ENCODE measurements around the gene ATP10A.

Gene ATP10A

DNA sequence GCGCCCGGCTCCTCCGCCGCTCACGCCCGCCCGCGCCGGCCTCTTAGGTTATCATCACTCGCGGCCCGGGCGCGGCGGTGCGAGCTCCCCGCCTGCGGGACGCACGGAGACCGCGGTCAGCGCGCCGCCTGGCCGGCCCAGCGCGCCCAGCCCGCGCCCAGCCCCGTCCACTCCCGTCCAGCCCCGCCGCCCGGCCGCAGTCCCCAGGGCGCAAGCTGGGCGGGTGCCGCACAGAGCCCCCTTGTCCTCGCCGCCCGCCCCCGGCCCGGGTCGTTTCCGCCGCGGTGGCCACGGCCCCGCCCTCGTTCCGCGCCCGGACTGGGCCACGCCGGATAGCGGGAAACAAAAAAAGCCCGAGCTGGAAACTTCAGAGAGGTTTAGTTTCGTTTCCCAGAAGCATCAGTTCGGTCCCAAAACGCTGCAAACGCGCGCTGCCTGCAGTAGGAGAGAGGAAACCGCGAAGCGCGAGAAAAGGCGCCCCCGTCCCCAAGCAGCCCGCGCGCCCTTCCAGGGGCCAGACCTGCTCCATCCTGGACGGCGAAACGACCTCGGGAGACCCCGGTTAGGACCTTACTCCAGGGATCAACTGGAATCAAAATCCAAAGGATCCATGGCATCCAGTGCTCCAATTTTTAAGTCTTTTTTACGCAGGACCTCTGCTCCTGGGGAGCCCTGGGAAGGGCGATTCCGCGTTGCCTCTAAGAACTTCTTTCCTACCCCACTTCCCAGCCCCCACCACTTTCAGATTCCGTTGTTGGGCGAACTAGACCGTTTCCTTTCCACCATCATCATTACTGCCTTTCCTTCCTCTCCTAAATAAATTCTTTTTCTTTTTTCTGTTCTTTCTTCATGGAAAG, at the start of gene ATP10A:
Gene ATP10A (minus strand): TSS at position 217 of the 857 bp plus-strand sequence. CDS start 231 bp downstream, outside the sequence.
- Mint-ChIP-seq H3K4me1 (ENCODE audit: low read depth) (peaks cover 45% of the 10 kb centered on the region), H3K27me3 (peaks cover 70% of the 10 kb centered on the region), H3K27ac (peak within 1 kb of the TSS; percentile 63), H3K9me3 (no peaks in the 10 kb centered on the region), H3K36me3 (ENCODE audit: low read depth) (peaks cover 2% of the 10 kb centered on the region), H3K4me3 (peak within 1 kb of the TSS; percentile 79)
- intact Hi-C loops (cut with micrococcal nuclease) = loop anchor here (5.0 to 10.0 kb wide), 2 partner anchors 51 to 129 kb away; no protein-coding TSS in a partner anchor

- no peak overlapping the region for H3K27ac Mint-ChIP-seq
- intact Hi-C loops (cut with micrococcal nuclease) = no loop called here
- H3K9me3 Mint-ChIP-seq = peaks cover 14% of the 10 kb centered on the region
- H3K27me3 Mint-ChIP-seq = peaks cover 20% of the 10 kb centered on the region
- no peaks in the 10 kb centered on the region for H3K36me3 Mint-ChIP-seq (ENCODE audit: low read depth)
- no peaks in the 10 kb centered on the region for H3K4me1 Mint-ChIP-seq (ENCODE audit: low read depth)
- H3K4me3 Mint-ChIP-seq = no peak overlapping the region
These were observed 48.9 kb upstream of the ATP10A start for GRCh38 chr15:25912035-25912434.

DNA sequence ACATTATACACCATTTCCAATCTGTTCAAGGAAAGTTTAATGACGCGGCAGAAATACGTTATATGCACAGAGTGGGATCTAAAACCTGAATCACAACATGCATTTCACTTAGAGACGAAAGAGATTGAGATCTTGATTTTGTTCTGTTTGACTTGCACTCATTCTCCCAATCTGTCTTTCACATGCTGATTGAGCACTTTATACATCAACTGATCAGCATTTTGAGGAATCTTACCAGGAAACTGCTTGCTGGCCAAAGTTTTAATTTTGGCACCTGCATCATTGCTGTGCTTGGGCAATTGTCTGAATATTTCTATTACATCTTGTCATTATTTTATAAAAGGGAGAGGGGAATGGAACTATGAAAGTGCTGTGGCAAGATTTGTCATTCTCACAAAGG, 47.7 kb upstream of the ATP10A start:
- Mint-ChIP-seq H3K27ac (no peak overlapping the region), H3K9me3 (peaks cover 14% of the 10 kb centered on the region), H3K4me3 (no peak overlapping the region), H3K36me3 (ENCODE audit: low read depth) (no peaks in the 10 kb centered on the region), H3K27me3 (peaks cover 19% of the 10 kb centered on the region), H3K4me1 (ENCODE audit: low read depth) (no peaks in the 10 kb centered on the region)
- intact Hi-C loops (cut with micrococcal nuclease) = no loop called here

DNA sequence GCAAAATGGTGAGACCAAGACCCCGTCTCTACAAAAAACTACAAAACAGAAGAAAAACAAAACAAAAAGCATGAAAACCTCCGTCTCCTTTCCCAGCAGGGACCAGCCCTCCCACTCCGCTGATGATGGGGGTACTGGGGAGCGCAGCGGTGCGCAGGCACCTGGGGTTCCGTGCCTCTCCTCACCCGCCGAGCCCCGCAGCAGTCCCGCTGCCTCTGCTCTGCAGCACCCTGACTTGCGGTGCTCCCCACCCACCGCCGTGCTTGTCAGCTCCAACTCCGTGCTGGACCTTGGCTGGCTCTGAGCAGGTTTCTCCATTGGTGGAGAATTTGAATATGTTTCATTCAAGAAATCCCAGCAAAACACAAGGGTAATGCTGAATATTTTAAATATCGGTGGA, 46.7 kb upstream of the ATP10A start:
- H3K36me3 Mint-ChIP-seq (ENCODE audit: low read depth) = no peaks in the 10 kb centered on the region
- no peak overlapping the region for H3K4me3 Mint-ChIP-seq
- intact Hi-C loops (cut with micrococcal nuclease) = no loop called here
- H3K27ac Mint-ChIP-seq = no peak overlapping the region
- H3K4me1 Mint-ChIP-seq (ENCODE audit: low read depth) = no peaks in the 10 kb centered on the region
- H3K27me3 Mint-ChIP-seq = peaks cover 19% of the 10 kb centered on the region
- H3K9me3 Mint-ChIP-seq = peaks cover 14% of the 10 kb centered on the region

GRCh38 chr15:25909325-25909724, 46.2 kb upstream of the ATP10A start:
- H3K9me3 Mint-ChIP-seq = peaks cover 12% of the 10 kb centered on the region
- no peaks in the 10 kb centered on the region for H3K36me3 Mint-ChIP-seq (ENCODE audit: low read depth)
- H3K4me1 Mint-ChIP-seq (ENCODE audit: low read depth) = no peaks in the 10 kb centered on the region
- no peak overlapping the region for H3K27ac Mint-ChIP-seq
- peaks cover 19% of the 10 kb centered on the region for H3K27me3 Mint-ChIP-seq
- intact Hi-C loops (cut with micrococcal nuclease) = no loop called here
- no peak overlapping the region for H3K4me3 Mint-ChIP-seq

DNA sequence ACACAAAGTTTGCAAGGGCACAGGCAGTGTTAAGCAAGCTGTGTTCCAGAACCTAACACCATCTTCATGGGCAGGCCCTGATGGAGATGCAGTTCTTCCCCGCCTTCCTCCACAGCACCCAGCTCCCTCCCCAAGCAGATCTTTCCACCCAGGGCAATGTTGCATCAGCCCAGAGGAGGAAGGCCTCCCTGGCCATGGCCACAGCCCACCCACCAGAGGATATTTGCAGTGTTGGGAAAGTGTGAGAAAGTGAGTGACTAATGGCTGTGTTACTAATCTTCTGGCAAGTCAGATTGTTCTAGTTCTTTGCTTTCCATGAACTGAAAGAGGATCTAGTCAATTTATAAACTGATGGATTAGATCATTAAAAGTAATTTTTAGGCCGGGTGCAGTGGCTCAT, 42.0 kb upstream of the ATP10A start:
- Mint-ChIP-seq H3K27ac (no peak overlapping the region), H3K36me3 (ENCODE audit: low read depth) (no peaks in the 10 kb centered on the region), H3K27me3 (peaks cover 7% of the 10 kb centered on the region), H3K4me3 (no peak overlapping the region), H3K9me3 (no peaks in the 10 kb centered on the region), H3K4me1 (ENCODE audit: low read depth) (peaks cover 10% of the 10 kb centered on the region)
- intact Hi-C loops (cut with micrococcal nuclease) = no loop called here

GRCh38 chr15:25903024-25903581, 40.0 kb upstream of the ATP10A start:
- intact Hi-C loops (cut with micrococcal nuclease) = no loop called here
- no peak overlapping the region for H3K4me3 Mint-ChIP-seq
- H3K27ac Mint-ChIP-seq = no peak overlapping the region
- H3K4me1 Mint-ChIP-seq (ENCODE audit: low read depth) = peaks cover 10% of the 10 kb centered on the region
- no peaks in the 10 kb centered on the region for H3K36me3 Mint-ChIP-seq (ENCODE audit: low read depth)
- peaks cover 3% of the 10 kb centered on the region for H3K27me3 Mint-ChIP-seq
- no peaks in the 10 kb centered on the region for H3K9me3 Mint-ChIP-seq

GRCh38 chr15:25901811-25902605, 38.9 kb upstream of the ATP10A start:
- H3K36me3 Mint-ChIP-seq (ENCODE audit: low read depth) = no peaks in the 10 kb centered on the region
- H3K4me3 Mint-ChIP-seq = no peak overlapping the region
- H3K4me1 Mint-ChIP-seq (ENCODE audit: low read depth) = peaks cover 10% of the 10 kb centered on the region
- no peaks in the 10 kb centered on the region for H3K9me3 Mint-ChIP-seq
- intact Hi-C loops (cut with micrococcal nuclease) = no loop called here
- H3K27ac Mint-ChIP-seq = no peak overlapping the region
- H3K27me3 Mint-ChIP-seq = peaks cover 6% of the 10 kb centered on the region

DNA sequence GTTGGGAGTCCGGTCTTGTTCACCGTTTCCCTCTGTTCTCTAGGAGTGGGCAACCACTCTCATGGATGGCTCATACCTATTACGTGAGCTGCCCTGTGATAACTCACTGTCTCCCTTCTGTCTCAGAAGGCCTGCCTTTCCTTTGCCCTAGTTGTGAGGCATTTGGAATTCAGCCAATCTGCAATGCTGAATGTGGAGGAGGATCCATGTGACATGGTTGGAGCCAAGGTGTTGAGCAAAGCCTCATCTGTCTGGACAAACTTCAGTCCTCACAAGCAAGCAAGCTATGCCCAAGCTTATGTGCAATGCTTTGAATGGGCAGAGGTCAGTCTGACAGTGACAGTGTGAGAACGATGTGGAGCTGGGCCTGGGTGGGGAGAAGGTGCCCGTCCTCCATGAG, 37.8 kb upstream of the ATP10A start:
- Mint-ChIP-seq H3K27ac (no peak overlapping the region), H3K4me1 (ENCODE audit: low read depth) (peaks cover 10% of the 10 kb centered on the region), H3K9me3 (no peaks in the 10 kb centered on the region), H3K4me3 (no peak overlapping the region), H3K27me3 (peaks cover 6% of the 10 kb centered on the region), H3K36me3 (ENCODE audit: low read depth) (no peaks in the 10 kb centered on the region)
- intact Hi-C loops (cut with micrococcal nuclease) = no loop called here

DNA sequence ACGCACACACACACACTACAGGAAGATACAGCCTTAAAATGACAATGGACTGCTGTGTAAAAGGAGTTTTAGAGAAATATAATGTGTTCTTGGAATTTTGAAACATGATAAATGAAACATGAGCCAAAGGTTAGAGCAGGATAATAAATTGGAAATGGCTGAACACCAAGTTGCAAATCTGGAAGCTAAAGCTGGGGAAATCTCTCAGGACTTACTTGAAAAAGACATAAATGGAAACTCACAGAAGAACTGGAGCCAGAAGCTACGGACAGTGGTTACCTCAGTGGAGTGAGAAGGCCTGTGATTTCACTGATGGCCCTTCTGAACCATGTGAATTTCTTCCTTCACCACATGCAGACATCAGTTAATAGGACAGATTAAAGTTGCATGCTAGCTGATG, 37.3 kb upstream of the ATP10A start:
- Mint-ChIP-seq H3K36me3 (ENCODE audit: low read depth) (no peaks in the 10 kb centered on the region), H3K9me3 (no peaks in the 10 kb centered on the region), H3K4me3 (no peak overlapping the region), H3K4me1 (ENCODE audit: low read depth) (peaks cover 10% of the 10 kb centered on the region), H3K27me3 (peaks cover 8% of the 10 kb centered on the region), H3K27ac (no peak overlapping the region)
- intact Hi-C loops (cut with micrococcal nuclease) = no loop called here

GRCh38 chr15:25899870-25900269, 36.7 kb upstream of the ATP10A start:
- Mint-ChIP-seq H3K4me3 (no peak overlapping the region), H3K9me3 (peaks cover 2% of the 10 kb centered on the region), H3K36me3 (ENCODE audit: low read depth) (no peaks in the 10 kb centered on the region), H3K27me3 (peaks cover 8% of the 10 kb centered on the region), H3K27ac (no peak overlapping the region), H3K4me1 (ENCODE audit: low read depth) (peaks cover 10% of the 10 kb centered on the region)
- intact Hi-C loops (cut with micrococcal nuclease) = no loop called here

- Mint-ChIP-seq H3K4me1 (ENCODE audit: low read depth) (peaks cover 1% of the 10 kb centered on the region), H3K27ac (no peak overlapping the region), H3K27me3 (peaks cover 15% of the 10 kb centered on the region), H3K4me3 (no peak overlapping the region), H3K9me3 (peaks cover 8% of the 10 kb centered on the region), H3K36me3 (ENCODE audit: low read depth) (no peaks in the 10 kb centered on the region)
- intact Hi-C loops (cut with micrococcal nuclease) = no loop called here
These were observed 34.5 kb upstream of the ATP10A start for GRCh38 chr15:25897658-25898057.

DNA sequence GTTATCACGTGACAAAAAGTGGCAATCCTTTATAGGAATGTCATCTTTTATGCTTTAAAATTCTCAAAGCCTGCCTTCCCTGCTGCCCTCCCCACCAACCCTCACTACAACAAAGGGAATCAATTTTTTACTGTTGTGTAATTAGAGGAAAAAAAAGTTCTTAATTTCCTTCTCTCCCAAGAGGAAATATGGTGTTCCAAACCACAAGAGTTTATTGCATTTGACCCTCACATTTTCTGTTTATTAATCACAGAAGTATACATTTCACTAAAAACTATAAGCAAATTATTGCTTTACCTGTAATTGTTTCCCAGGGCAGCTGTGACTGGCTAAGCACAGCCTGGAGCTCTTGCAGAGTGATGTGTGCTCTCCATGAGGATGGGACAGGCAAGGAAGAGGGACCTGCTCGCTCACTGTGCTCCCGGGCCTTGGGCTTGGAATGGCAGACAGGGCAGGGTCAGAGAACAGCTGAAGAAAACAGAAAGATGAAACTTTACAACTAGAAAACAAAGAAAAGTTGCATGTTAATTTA, 31.3 kb upstream of the ATP10A start:
- intact Hi-C loops (cut with micrococcal nuclease) = no loop called here
- Mint-ChIP-seq H3K27ac (no peak overlapping the region), H3K4me3 (no peak overlapping the region), H3K36me3 (ENCODE audit: low read depth) (no peaks in the 10 kb centered on the region), H3K9me3 (peaks cover 8% of the 10 kb centered on the region), H3K4me1 (ENCODE audit: low read depth) (no peaks in the 10 kb centered on the region), H3K27me3 (peaks cover 28% of the 10 kb centered on the region)

- H3K4me3 Mint-ChIP-seq = no peak overlapping the region
- no peaks in the 10 kb centered on the region for H3K36me3 Mint-ChIP-seq (ENCODE audit: low read depth)
- H3K4me1 Mint-ChIP-seq (ENCODE audit: low read depth) = no peaks in the 10 kb centered on the region
- H3K27me3 Mint-ChIP-seq = peaks cover 36% of the 10 kb centered on the region
- intact Hi-C loops (cut with micrococcal nuclease) = no loop called here
- H3K9me3 Mint-ChIP-seq = peaks cover 8% of the 10 kb centered on the region
- no peak overlapping the region for H3K27ac Mint-ChIP-seq
These were observed 30.5 kb upstream of the ATP10A start for GRCh38 chr15:25893596-25893995.

Data from dendritic cell treated with granulocyte-macrophage colony-stimulating factor and Interleukin-4, amounts not matched to agents 40 ng/mL and 50 ng/mL, for 4 days (primary cell).